Left lung (tissue), 10 donors: Measurements from ENCODE around the gene MTERF4. TPM values are rescaled to one million over a fixed set of nuclear protein-coding genes. Genes with fewer than 3 reads are reported as not detected.

Source experiments
- ATAC-seq: fragments of 200-7000 bp; cut with Tn5 transposase; one replicate; pipeline ENCODE4 v1.9.1; 2020; ENCODE audit warnings: moderate library complexity
- DNase-seq, 4 donors: peaks; one replicate each; pipeline ENCODE4 v3.0.0-alpha.2; 2013 to 2020
- H3K27ac ChIP-seq, 2 donors: fragments of 200-600 bp; sonication (generic) in 1 of 2; one replicate each; pipeline versions ENCODE4 v1.5.0 to v1.8.0; 2020 to 2021
- H3K27me3 ChIP-seq, 2 donors: fragments of 200-600 bp; sonication (generic) in 1 of 2; one replicate each; pipeline versions ENCODE4 v1.5.0 to v1.8.0; 2020 to 2021
- H3K36me3 ChIP-seq, 2 donors: fragments of 200-600 bp; sonication (generic) in 1 of 2; one replicate each; pipeline versions ENCODE4 v1.5.0 to v1.8.0; 2020 to 2021
- H3K4me1 ChIP-seq, 2 donors: fragments of 200-600 bp; one replicate each; pipeline ENCODE4 v1.8.0; 2021
- H3K4me3 ChIP-seq, 2 donors: fragments of 200-600 bp; sonication (generic) in 1 of 2; one replicate each; pipeline versions ENCODE4 v1.5.0 to v1.8.0; 2020 to 2021; ENCODE audit warnings: mild to moderate bottlenecking in 1 of 2
- H3K9me3 ChIP-seq, 2 donors: fragments of 200-600 bp; sonication (generic) in 1 of 2; one replicate each; pipeline versions ENCODE4 v1.5.0 to v1.8.0; 2020 to 2021
- CTCF ChIP-seq, 2 donors: fragments of 200-600 bp; sonication (generic) in 1 of 2; IDR thresholded peaks; one replicate each; pipeline versions ENCODE4 v1.5.0 to v1.8.0; 2021; ENCODE audit warnings: antibody characterized with exemption in 2 of 2
- intact Hi-C, 2 donors: fragments of 100-400 bp; cut with DNase I; formaldehyde crosslinking; loops; one replicate each; pipeline versions ENCODE4 v1.11.2 to v1.14.2; 2022
- polyA plus RNA-seq, 6 donors: library from polyadenylated mRNA; unstranded; fragments of 120-200 nt; gene quantifications; one replicate each; pipeline ENCODE4 v1.2.1, GENCODE V29; 2013; ENCODE audit not compliant: insufficient read length in 6 of 6
- total RNA-seq, 2 donors: library from RNA; stranded (reverse); fragmentation: NEBNext Ultra II Directional; extraction: Animal tissue kit (Norgen Biotek cat#: 25700); gene quantifications; one replicate each; pipeline ENCODE4 v1.2.1, GENCODE V29; 2021
- donor health status: DM: no; HTN: yes; CAD: no.
- donor health status: DM: no; HTN: no; CAD: no.

The MTERF4 gene
- total and polyA plus RNA-seq, 8 donors = 24.9 to 101 (median 85.1) TPM

- ATAC-seq (peak; percentile 51), DNase-seq (no peak)
- Histone ChIP-seq H3K4me3 (no peak overlapping the region), H3K27ac (no peak overlapping the region), H3K36me3 (peaks cover 0 to 53% of the 10 kb centered on the region in 2 donors), H3K27me3 (no peaks in the 10 kb centered on the region), H3K9me3 (no peaks in the 10 kb centered on the region), H3K4me1 (peaks cover 0 to 5% of the 10 kb centered on the region in 2 donors)
- no peak for TF ChIP-seq CTCF (IDR thresholded peaks at IDR 0.05)
- intact Hi-C loops = no loop called here
Measured at GRCh38 chr2:241074065-241074818, 27.8 kb downstream of the MTERF4 start.

GRCh38 chr2:241073166-241074064 is 28.7 kb downstream of the MTERF4 start:
- ATAC-seq (no peak), DNase-seq (no peak)
- Histone ChIP-seq H3K4me1 (peaks cover 0 to 1% of the 10 kb centered on the region in 2 donors), H3K27me3 (no peaks in the 10 kb centered on the region), H3K9me3 (no peaks in the 10 kb centered on the region), H3K27ac (no peak overlapping the region), H3K4me3 (no peak overlapping the region), H3K36me3 (peaks cover 0 to 60% of the 10 kb centered on the region in 2 donors)
- intact Hi-C loops = no loop called here
- no peak for TF ChIP-seq CTCF (IDR thresholded peaks at IDR 0.05)

DNA sequence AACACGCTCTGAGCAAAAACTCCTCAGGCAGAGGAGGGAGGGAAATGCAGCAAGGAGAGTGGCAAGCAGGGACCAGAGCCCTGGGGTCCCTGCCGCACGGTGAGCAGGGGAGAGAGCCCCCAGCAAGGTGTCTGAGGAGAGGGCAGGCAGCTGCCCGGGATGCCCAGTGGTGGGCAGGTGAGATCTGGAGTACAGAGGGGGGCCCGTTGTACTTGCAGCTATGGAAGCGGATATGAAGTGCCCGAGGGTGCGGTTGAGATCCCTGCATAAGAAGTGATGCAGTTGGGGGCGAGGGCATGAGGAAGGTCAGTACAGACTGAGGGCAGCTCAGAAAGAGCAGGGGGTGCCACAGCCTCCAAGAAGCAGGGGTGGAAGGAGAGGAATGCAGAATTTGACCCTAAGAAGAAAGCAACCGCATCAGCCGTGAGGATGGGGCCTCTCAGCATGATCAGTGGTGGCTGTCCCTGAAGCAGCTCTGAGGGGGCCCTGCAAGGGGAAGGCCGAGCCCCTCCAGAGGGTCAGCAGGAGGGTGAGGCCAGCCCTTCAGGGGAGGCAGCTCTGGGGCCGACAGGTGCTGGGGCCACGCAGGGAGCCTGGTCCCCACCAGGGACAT is 29.4 kb downstream of the MTERF4 start:
- intact Hi-C loops = no loop called here

DNA sequence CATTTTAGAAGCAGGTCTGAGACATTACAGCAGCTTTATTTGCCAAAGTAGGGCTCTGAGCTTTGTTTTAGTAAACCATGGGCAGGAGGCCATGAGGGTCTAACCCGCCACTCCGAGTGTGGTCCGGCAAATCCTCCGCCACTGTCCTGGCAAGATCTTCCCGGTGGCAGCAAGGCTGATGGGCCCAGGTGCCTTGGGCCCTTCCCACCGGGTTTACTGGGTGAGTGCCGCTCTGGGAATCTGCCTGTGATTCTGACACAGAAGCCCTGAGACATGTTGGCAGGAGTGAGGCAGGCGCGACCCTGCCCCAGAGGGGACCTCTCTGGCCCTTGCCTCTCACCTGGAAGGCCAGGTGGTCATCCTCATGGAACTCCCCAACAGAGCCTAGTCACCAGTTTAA is 29.9 kb downstream of the MTERF4 start:
- H3K4me1 ChIP-seq = no peaks in the 10 kb centered on the region
- DNase-seq = no peak
- no peak for ATAC-seq
- intact Hi-C loops = no loop called here
- H3K36me3 ChIP-seq = peaks cover 0 to 71% of the 10 kb centered on the region in 2 donors
- no peak for TF ChIP-seq CTCF (IDR thresholded peaks at IDR 0.05)
- no peaks in the 10 kb centered on the region for H3K27me3 ChIP-seq
- no peaks in the 10 kb centered on the region for H3K9me3 ChIP-seq
- H3K27ac ChIP-seq = no peak overlapping the region
- H3K4me3 ChIP-seq = no peak overlapping the region

More for the DNA sequence above, 29.4 kb downstream of the MTERF4 start:
- TF ChIP-seq CTCF (IDR thresholded peaks at IDR 0.05) = no peak
- H3K9me3 ChIP-seq = no peaks in the 10 kb centered on the region
- no peak for ATAC-seq
- no peak overlapping the region for H3K27ac ChIP-seq
- H3K27me3 ChIP-seq = no peaks in the 10 kb centered on the region
- no peaks in the 10 kb centered on the region for H3K4me1 ChIP-seq
- no peak overlapping the region for H3K4me3 ChIP-seq
- DNase-seq = no peak
- H3K36me3 ChIP-seq = peaks cover 0 to 67% of the 10 kb centered on the region in 2 donors
